ENCODE results near the gene TCOF1. TPM values are rescaled to one million over a fixed set of nuclear protein-coding genes. Genes with fewer than 3 reads are reported as not detected.
A peak's percentile ranks its signal among the peaks of the same experiment; 100 is the strongest.

TCOF1 gene
- polyA plus RNA-seq, 3 donors from 2014 or later, result 3.2 to 21.5 (median 3.5) TPM

- no peak for DNase-seq
- peaks cover 0 to 2% (median 0%) of the 10 kb centered on the region in 6 donors for H3K9me3 Mint-ChIP-seq
- H3K27ac Mint-ChIP-seq, result no peak overlapping the region
- no peaks in the 10 kb centered on the region for H3K36me3 Mint-ChIP-seq
- H3K4me3 Mint-ChIP-seq, result no peak overlapping the region
- H3K27me3 Mint-ChIP-seq (ENCODE audit: low read depth in 3 of 3), result peaks cover 0 to 2% (median 1%) of the 10 kb centered on the region in 3 donors
- peaks cover 19 to 29% of the 10 kb centered on the region in 2 donors for H3K4me1 Mint-ChIP-seq
These were observed 10.5 kb upstream of the TCOF1 start for GRCh38 chr5:150347003-150347402.

GRCh38 chr5:150347451-150347850, 10.0 kb upstream of the TCOF1 start:
- DNase-seq, result no peak
- Mint-ChIP-seq H3K4me3 (no peak overlapping the region), H3K27ac (no peak overlapping the region), H3K27me3 (ENCODE audit: low read depth in 3 of 3) (peaks cover 0 to 2% (median 1%) of the 10 kb centered on the region in 3 donors), H3K36me3 (no peaks in the 10 kb centered on the region), H3K9me3 (peaks cover 0 to 2% (median 0%) of the 10 kb centered on the region in 6 donors), H3K4me1 (peaks cover 15 to 24% of the 10 kb centered on the region in 2 donors)

GRCh38 chr5:150349681-150350275, 7.7 kb upstream of the TCOF1 start:
- no peak overlapping the region for H3K4me3 Mint-ChIP-seq

GRCh38 chr5:150350524-150351344, 6.8 kb upstream of the TCOF1 start:
- Mint-ChIP-seq H3K9me3 (peaks cover 0 to 3% (median 0%) of the 10 kb centered on the region in 6 donors), H3K4me1 (peaks cover 6 to 12% of the 10 kb centered on the region in 2 donors), H3K4me3 (no peak overlapping the region), H3K27me3 (ENCODE audit: low read depth in 3 of 3) (peaks cover 0 to 5% (median under 1%) of the 10 kb centered on the region in 3 donors), H3K27ac (peak overlapping the region in 4 of 6 donors; percentile 4 to 69 (median 60)), H3K36me3 (no peaks in the 10 kb centered on the region)
- peak; percentile 30 to 45 (median 34) for DNase-seq

More at GRCh38 chr5:150349681-150350275, 7.7 kb upstream of the TCOF1 start:
- Mint-ChIP-seq H3K27ac (no peak overlapping the region), H3K36me3 (no peaks in the 10 kb centered on the region), H3K27me3 (ENCODE audit: low read depth in 3 of 3) (peaks cover 0 to 5% (median 0%) of the 10 kb centered on the region in 3 donors), H3K4me1 (peaks cover 6 to 12% of the 10 kb centered on the region in 2 donors), H3K9me3 (peaks cover 0 to 2% (median 0%) of the 10 kb centered on the region in 6 donors)
- DNase-seq, result no peak

- Mint-ChIP-seq H3K36me3 (no peaks in the 10 kb centered on the region), H3K4me1 (peaks cover 19 to 20% of the 10 kb centered on the region in 2 donors), H3K27ac (no peak overlapping the region), H3K27me3 (ENCODE audit: low read depth in 3 of 3) (peaks cover 0 to 11% (median 2%) of the 10 kb centered on the region in 3 donors), H3K9me3 (peaks cover 0 to 3% (median 0%) of the 10 kb centered on the region in 6 donors), H3K4me3 (no peak overlapping the region)
- no peak for DNase-seq
These were observed 5.1 kb upstream of the TCOF1 start for GRCh38 chr5:150352244-150353031.

- no peaks in the 10 kb centered on the region for H3K36me3 Mint-ChIP-seq
- H3K27ac Mint-ChIP-seq, result no peak overlapping the region
- H3K4me1 Mint-ChIP-seq, result peaks cover 22 to 23% of the 10 kb centered on the region in 2 donors
- H3K4me3 Mint-ChIP-seq, result no peak overlapping the region
- H3K27me3 Mint-ChIP-seq (ENCODE audit: low read depth in 3 of 3), result peaks cover 0 to 11% (median 2%) of the 10 kb centered on the region in 3 donors
- peaks cover 0 to 3% (median 0%) of the 10 kb centered on the region in 6 donors for H3K9me3 Mint-ChIP-seq
- no peak for DNase-seq
These were observed 4.3 kb upstream of the TCOF1 start for GRCh38 chr5:150353032-150353675.

- Mint-ChIP-seq H3K27me3 (ENCODE audit: low read depth in 3 of 3) (peaks cover 0 to 11% (median 2%) of the 10 kb centered on the region in 3 donors), H3K27ac (no peak overlapping the region), H3K4me1 (peaks cover 32 to 39% of the 10 kb centered on the region in 2 donors), H3K9me3 (peaks cover 0 to 1% (median 0%) of the 10 kb centered on the region in 6 donors), H3K36me3 (no peaks in the 10 kb centered on the region), H3K4me3 (peak overlapping the region in 1 of 5 donors; percentile 9)
- DNase-seq, result no peak
These were observed 1.7 kb upstream of the TCOF1 start for GRCh38 chr5:150355791-150356190.

- H3K27me3 Mint-ChIP-seq (ENCODE audit: low read depth in 3 of 3), result peaks cover 0 to 11% (median 2%) of the 10 kb centered on the region in 3 donors
- peaks cover 29 to 38% of the 10 kb centered on the region in 2 donors for H3K4me1 Mint-ChIP-seq
- peak overlapping the region; percentile 77 to 95 (median 92) for H3K27ac Mint-ChIP-seq
- H3K36me3 Mint-ChIP-seq, result peaks cover 4 to 5% (median 4%) of the 10 kb centered on the region in 3 donors
- H3K4me3 Mint-ChIP-seq, result peak overlapping the region; percentile 86 to 95 (median 88)
- no peak for DNase-seq
- peaks cover 0 to 1% (median 0%) of the 10 kb centered on the region in 6 donors for H3K9me3 Mint-ChIP-seq
These were observed 762 bp upstream of the TCOF1 start for GRCh38 chr5:150356575-150357294.

GRCh38 chr5:150358261-150359095, 981 bp downstream of the TCOF1 start:
- Mint-ChIP-seq H3K27ac (peak overlapping the region; percentile 49 to 80 (median 72)), H3K4me3 (peak overlapping the region; percentile 86 to 95 (median 88)), H3K9me3 (peaks cover 0 to 1% (median 0%) of the 10 kb centered on the region in 6 donors), H3K27me3 (ENCODE audit: low read depth in 3 of 3) (peaks cover 0 to 8% (median 2%) of the 10 kb centered on the region in 3 donors), H3K36me3 (peaks cover 12% of the 10 kb centered on the region in 3 donors), H3K4me1 (peaks cover 29 to 43% of the 10 kb centered on the region in 2 donors)
- no peak for DNase-seq

- peaks cover 28 to 43% of the 10 kb centered on the region in 2 donors for H3K4me1 Mint-ChIP-seq
- peak overlapping the region in 1 of 6 donors; percentile 20 for H3K27ac Mint-ChIP-seq
- H3K9me3 Mint-ChIP-seq, result no peaks in the 10 kb centered on the region
- peaks cover 0 to 6% (median 0%) of the 10 kb centered on the region in 3 donors for H3K27me3 Mint-ChIP-seq (ENCODE audit: low read depth in 3 of 3)
- H3K36me3 Mint-ChIP-seq, result peaks cover 15 to 26% (median 21%) of the 10 kb centered on the region in 3 donors
- DNase-seq, result no peak
- no peak overlapping the region for H3K4me3 Mint-ChIP-seq
These were observed 3.8 kb downstream of the TCOF1 start for GRCh38 chr5:150361301-150361700.

GRCh38 chr5:150363185-150363584, 5.7 kb downstream of the TCOF1 start:
- Mint-ChIP-seq H3K9me3 (no peaks in the 10 kb centered on the region), H3K4me1 (peaks cover 14 to 31% of the 10 kb centered on the region in 2 donors), H3K27ac (peak overlapping the region in 2 of 6 donors; percentile 47 to 53), H3K4me3 (no peak overlapping the region), H3K36me3 (peaks cover 17 to 32% (median 22%) of the 10 kb centered on the region in 3 donors), H3K27me3 (ENCODE audit: low read depth in 3 of 3) (no peaks in the 10 kb centered on the region)
- no peak for DNase-seq

GRCh38 chr5:150364004-150364403, 6.5 kb downstream of the TCOF1 start:
- H3K27me3 Mint-ChIP-seq (ENCODE audit: low read depth in 3 of 3), result no peaks in the 10 kb centered on the region
- H3K36me3 Mint-ChIP-seq, result peaks cover 17 to 33% (median 22%) of the 10 kb centered on the region in 3 donors
- H3K27ac Mint-ChIP-seq, result no peak overlapping the region
- peaks cover 7 to 24% of the 10 kb centered on the region in 2 donors for H3K4me1 Mint-ChIP-seq
- no peaks in the 10 kb centered on the region for H3K9me3 Mint-ChIP-seq
- DNase-seq, result no peak
- no peak overlapping the region for H3K4me3 Mint-ChIP-seq

All from immature natural killer cell (primary cell).